ENCODE results near the gene PPP1R13B. TPM values are rescaled to one million over a fixed set of nuclear protein-coding genes. Genes with fewer than 3 reads are reported as not detected.
"Not testable (repeated sequence)": the region's sequence is repeated elsewhere in the genome, so short reads cannot be mapped to it uniquely, and the experiment has no call there.

Gene PPP1R13B
- total and polyA plus RNA-seq, 2 experiments from 2014 or later: 88.5 to 124 TPM

- H3K36me3 ChIP-seq: no peaks in the 10 kb centered on the region
- H3K9me3 ChIP-seq (ENCODE audit: low read depth): no peaks in the 10 kb centered on the region
- H3K27me3 ChIP-seq: no peaks in the 10 kb centered on the region
- TF ChIP-seq, protein P1, sequence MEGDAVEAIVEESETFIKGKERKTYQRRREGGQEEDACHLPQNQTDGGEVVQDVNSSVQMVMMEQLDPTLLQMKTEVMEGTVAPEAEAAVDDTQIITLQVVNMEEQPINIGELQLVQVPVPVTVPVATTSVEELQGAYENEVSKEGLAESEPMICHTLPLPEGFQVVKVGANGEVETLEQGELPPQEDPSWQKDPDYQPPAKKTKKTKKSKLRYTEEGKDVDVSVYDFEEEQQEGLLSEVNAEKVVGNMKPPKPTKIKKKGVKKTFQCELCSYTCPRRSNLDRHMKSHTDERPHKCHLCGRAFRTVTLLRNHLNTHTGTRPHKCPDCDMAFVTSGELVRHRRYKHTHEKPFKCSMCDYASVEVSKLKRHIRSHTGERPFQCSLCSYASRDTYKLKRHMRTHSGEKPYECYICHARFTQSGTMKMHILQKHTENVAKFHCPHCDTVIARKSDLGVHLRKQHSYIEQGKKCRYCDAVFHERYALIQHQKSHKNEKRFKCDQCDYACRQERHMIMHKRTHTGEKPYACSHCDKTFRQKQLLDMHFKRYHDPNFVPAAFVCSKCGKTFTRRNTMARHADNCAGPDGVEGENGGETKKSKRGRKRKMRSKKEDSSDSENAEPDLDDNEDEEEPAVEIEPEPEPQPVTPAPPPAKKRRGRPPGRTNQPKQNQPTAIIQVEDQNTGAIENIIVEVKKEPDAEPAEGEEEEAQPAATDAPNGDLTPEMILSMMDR (IDR thresholded peaks at IDR 0.05; ENCODE audit: low read depth, low read length): no peak
- no peak for DNase-seq (ENCODE audit: low read depth in 1 of 2, low spot score in 1 of 2)
- H3K4me3 ChIP-seq: no peak overlapping the region
- H3K4me1 ChIP-seq (ENCODE audit: low read depth): no peaks in the 10 kb centered on the region
- no peak overlapping the region for H3K27ac ChIP-seq
Measured at GRCh38 chr14:103891667-103892215, 44.4 kb upstream of the PPP1R13B start.

DNA sequence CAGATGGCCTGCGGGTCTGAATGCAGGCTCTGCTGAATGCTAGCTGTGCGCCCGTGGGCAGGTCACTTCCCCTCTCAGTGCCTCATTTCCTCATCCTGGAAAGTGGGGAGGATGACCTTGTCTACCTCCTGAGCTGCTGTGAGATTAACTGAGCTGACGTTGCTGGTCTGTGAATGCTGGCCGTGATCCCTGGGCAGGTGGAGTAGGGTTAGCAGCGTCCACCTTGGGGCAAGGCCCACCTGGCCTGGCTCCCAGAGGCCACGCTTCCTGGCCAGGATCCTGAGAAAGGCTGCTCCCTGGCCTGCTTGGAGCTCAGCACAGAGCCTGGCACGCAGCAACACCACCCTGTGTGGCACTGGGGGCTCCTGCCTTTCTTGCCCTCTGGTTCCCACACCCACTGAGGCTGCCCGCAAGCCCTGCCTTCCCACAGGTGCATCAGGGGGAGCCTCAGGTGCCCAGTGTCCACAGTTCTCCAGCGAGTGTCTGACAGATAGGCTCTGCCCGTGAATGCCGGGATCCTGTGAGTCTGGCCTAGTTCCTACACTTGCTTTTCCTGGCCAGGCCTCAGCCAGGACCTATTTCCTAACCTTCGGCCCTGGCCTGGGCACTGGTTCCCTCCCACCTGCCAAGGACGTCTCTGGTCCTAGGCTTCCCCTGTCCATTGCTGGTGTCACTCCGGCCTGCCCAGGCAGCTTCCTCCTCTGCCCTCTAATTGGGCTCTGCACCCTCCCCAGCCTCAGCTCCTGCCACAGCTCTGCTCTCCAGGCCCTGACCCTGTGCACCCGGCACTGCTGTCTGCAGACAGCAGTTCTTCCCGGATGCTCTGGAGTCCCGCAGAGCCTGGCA, 43.7 kb upstream of the PPP1R13B start:
- Histone ChIP-seq H3K36me3 (no peaks in the 10 kb centered on the region), H3K27ac (no peak overlapping the region), H3K27me3 (no peaks in the 10 kb centered on the region), H3K9me3 (ENCODE audit: low read depth) (no peaks in the 10 kb centered on the region), H3K4me3 (no peak overlapping the region), H3K4me1 (ENCODE audit: low read depth) (peaks cover 4% of the 10 kb centered on the region)
- TF ChIP-seq, protein P1 (IDR thresholded peaks at IDR 0.05; ENCODE audit: low read depth, low read length): no peak
- no peak for DNase-seq (ENCODE audit: low read depth in 1 of 2, low spot score in 1 of 2)

GRCh38 chr14:103890052-103890371, 42.6 kb upstream of the PPP1R13B start:
- Histone ChIP-seq H3K27ac (no peak overlapping the region), H3K36me3 (no peaks in the 10 kb centered on the region), H3K9me3 (ENCODE audit: low read depth) (no peaks in the 10 kb centered on the region), H3K4me3 (no peak overlapping the region), H3K27me3 (no peaks in the 10 kb centered on the region), H3K4me1 (ENCODE audit: low read depth) (peaks cover 7% of the 10 kb centered on the region)
- DNase-seq (ENCODE audit: low read depth in 1 of 2, low spot score in 1 of 2): no peak
- TF ChIP-seq, protein P1 (IDR thresholded peaks at IDR 0.05; ENCODE audit: low read depth, low read length): no peak

DNA sequence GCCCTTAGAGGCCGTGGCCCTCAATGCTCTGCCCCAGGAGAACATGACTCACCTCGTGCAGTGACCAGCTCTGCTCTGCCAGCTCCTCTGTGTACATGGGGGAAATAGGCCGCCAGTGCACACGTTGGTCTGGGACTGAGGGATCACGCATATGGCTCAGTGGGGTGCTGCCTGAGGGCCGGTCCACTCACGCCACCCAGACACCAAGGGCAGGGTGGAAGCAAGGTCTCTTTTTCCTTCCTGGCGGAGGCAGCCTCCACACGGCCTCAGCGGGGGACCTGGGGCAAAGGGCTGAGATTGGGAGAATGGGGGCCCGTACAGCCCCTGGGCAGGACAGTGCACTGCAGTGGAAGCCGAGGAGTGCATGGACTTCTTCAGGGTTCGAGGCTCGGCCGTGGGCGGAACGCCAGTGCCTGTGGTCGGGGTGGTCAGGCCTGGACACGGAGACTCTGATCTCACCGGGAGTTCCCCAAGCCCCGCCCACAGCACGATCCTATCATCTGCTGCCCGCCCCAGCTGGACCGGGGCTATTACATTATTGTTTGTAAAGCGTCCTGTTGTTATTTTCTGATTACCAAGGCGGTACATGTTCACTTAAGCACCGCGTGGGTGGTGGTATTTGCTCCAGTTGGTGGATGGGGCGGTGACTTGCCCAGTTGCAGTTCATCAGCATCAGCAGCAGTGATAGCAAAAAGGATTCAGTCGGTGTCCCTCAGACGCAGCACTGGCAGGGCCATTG, 42.1 kb upstream of the PPP1R13B start:
- H3K36me3 ChIP-seq: no peaks in the 10 kb centered on the region
- no peak overlapping the region for H3K27ac ChIP-seq
- TF ChIP-seq, protein P1 (IDR thresholded peaks at IDR 0.05; ENCODE audit: low read depth, low read length): no peak
- peak in 1 of 2 donors; percentile 44 for DNase-seq (ENCODE audit: low read depth in 1 of 2, low spot score in 1 of 2)
- peaks cover 7% of the 10 kb centered on the region for H3K4me1 ChIP-seq (ENCODE audit: low read depth)
- no peaks in the 10 kb centered on the region for H3K27me3 ChIP-seq
- H3K9me3 ChIP-seq (ENCODE audit: low read depth): no peaks in the 10 kb centered on the region
- no peak overlapping the region for H3K4me3 ChIP-seq

DNA sequence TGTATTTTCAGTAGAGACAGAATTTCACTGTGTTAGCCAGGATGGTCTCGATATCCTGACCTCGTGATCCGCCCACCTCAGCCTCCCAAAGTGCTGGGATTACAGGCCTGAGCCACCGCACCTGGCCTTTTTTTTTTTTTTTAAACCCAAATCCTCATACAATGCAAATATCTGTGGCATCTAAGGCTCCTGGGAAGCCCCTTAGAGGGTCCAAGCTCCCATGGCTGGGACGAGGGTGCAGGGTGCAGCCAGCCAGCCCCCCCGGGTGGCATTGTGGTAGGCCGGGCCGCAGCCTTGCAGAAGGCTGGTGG, 41.6 kb upstream of the PPP1R13B start:
- not testable (repeated sequence) for H3K4me1 ChIP-seq (ENCODE audit: low read depth); H3K36me3 ChIP-seq; H3K4me3 ChIP-seq; H3K9me3 ChIP-seq (ENCODE audit: low read depth); H3K27ac ChIP-seq; DNase-seq (ENCODE audit: low read depth in 1 of 2, low spot score in 1 of 2); H3K27me3 ChIP-seq

All from cardiac muscle cell (in vitro differentiated cells and primary cell).